Spinal cord (tissue), 10 donors: Measurements from ENCODE around the gene SUPT6H. TPM values are rescaled to one million over a fixed set of nuclear protein-coding genes. Genes with fewer than 3 reads are reported as not detected.

Experiments
- DNase-seq, 6 donors: peaks; one replicate each; pipeline versions ENCODE4 v3.0.0 to v3.0.0-alpha.2; 2013 to 2015; ENCODE audit warnings: low spot score in 6 of 6, low read depth in 4 of 6
- H3K27ac ChIP-seq: one replicate; pipeline ENCODE4 v1.5.1; 2013; ENCODE audit warnings: low read depth, low read length, control low read depth
- H3K27me3 ChIP-seq: one replicate; pipeline ENCODE4 v1.6.1; 2013; ENCODE audit warnings: low read length; ENCODE audit not compliant: control insufficient read depth, insufficient read depth
- H3K36me3 ChIP-seq: one replicate; pipeline ENCODE4 v1.6.1; 2013; ENCODE audit warnings: low read length; ENCODE audit not compliant: control insufficient read depth, insufficient read depth
- H3K4me1 ChIP-seq: one replicate; pipeline ENCODE4 v1.6.1; 2013; ENCODE audit warnings: low read length; ENCODE audit not compliant: control insufficient read depth, insufficient read depth
- H3K4me3 ChIP-seq: one replicate; pipeline ENCODE4 v1.5.1; 2013; ENCODE audit warnings: low read depth, low read length, control low read depth
- H3K9me3 ChIP-seq: one replicate; pipeline ENCODE4 v1.6.1; 2013; ENCODE audit warnings: low read length; ENCODE audit not compliant: control insufficient read depth, insufficient read depth
- WGBS: methylation state at CpG from one replicate; pipeline ENCODE4 v1.1.5; 2013; ENCODE audit warnings: missing lambda C conversion rate; ENCODE audit not compliant: insufficient coverage; 5-methylcytosine and 5-hydroxymethylcytosine counted together
- polyA plus RNA-seq, 2 donors: library from polyadenylated mRNA; unstranded; fragments of 120-200 nt; gene quantifications; one replicate each; pipeline ENCODE4 v1.2.1, GENCODE V29; 2013; ENCODE audit not compliant: insufficient read length in 2 of 2
- total RNA-seq, 2 donors: library from RNA; depleted of rRNA in 1 of 2; stranded (reverse); fragments of 120-200 nt in 1 of 2; fragments of >200 nt in 1 of 2; gene quantifications; one replicate each; pipeline versions ENCODE4 v1.2.3 to v1.2.4, GENCODE V29; 2013 to 2014
- donor health status: healthy.

SUPT6H gene
- total and polyA plus RNA-seq, 4 donors = 46.8 to 63.7 (median 53.9) TPM

DNA sequence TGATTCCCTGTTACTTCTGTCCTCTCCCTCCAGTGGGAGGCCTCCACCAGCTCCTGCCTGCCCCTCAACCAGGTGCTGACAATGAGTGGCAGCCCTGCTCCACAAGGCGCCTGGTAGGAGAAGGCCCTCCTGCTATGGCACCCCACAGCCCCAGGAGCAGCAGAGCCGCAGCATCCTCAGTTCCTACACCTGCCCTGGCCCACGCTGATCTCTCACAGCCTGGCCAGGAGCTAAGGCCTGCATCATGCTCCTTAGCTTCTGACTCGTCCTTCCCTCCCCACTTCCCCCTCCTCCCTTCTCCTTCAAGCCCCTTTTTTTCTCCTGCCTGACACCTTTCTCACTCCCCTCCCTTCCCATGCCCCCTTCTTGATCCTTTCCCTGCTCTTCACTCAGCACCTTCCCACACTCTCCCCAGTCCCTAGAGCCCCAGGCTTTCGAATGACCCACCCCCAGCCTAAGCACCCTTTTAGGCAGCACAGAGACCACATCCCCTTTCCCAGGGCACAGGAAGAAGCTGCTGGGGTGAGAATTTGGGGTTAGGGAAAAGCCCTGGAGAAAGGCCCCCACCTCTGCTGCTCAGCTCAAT, 43.2 kb downstream of the SUPT6H start:
- no peaks in the 10 kb centered on the region for H3K9me3 ChIP-seq
- DNase-seq = no peak
- peaks cover 67% of the 10 kb centered on the region for H3K36me3 ChIP-seq
- H3K4me3 ChIP-seq = no peak overlapping the region
- no peak overlapping the region for H3K27ac ChIP-seq
- 81% methylated on average over 4 of the region's 5 CpGs for WGBS
- no peaks in the 10 kb centered on the region for H3K27me3 ChIP-seq
- peaks cover 61% of the 10 kb centered on the region for H3K4me1 ChIP-seq

DNA sequence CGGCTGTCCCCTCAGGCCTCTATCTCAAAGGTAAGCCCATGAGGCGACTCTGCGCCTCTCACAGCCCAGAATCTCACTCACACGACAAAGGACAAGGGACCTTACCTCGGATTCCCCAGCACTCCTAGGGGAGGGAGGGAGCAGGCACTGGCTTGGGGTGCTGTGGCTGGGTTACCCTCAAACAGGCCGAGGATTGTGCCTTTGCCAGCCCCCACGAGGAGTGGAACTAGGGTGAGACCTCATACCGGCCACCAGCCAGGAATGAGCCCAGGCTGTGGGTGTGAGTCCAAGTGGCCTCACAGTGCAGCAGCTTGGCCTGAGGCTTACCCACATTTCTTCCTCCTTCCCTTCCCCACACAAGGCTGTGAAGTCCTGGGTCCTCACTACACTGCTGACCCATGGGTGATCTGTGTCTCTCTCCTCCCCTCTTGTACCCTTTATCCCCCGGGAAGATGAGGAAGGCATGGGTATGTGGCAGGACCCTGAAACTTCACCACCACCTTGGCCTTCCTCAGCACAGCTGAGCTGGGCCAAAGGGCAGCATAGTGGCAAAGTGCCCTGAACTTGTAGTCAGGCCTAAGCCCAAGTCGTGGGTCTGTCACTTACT, 43.8 kb downstream of the SUPT6H start:
- 93% methylated on average over 5 of the region's 10 CpGs for WGBS
- no peak for DNase-seq
- Histone ChIP-seq H3K36me3 (peaks cover 60% of the 10 kb centered on the region), H3K9me3 (no peaks in the 10 kb centered on the region), H3K27me3 (no peaks in the 10 kb centered on the region), H3K4me3 (no peak overlapping the region), H3K27ac (no peak overlapping the region), H3K4me1 (peaks cover 62% of the 10 kb centered on the region)

DNA sequence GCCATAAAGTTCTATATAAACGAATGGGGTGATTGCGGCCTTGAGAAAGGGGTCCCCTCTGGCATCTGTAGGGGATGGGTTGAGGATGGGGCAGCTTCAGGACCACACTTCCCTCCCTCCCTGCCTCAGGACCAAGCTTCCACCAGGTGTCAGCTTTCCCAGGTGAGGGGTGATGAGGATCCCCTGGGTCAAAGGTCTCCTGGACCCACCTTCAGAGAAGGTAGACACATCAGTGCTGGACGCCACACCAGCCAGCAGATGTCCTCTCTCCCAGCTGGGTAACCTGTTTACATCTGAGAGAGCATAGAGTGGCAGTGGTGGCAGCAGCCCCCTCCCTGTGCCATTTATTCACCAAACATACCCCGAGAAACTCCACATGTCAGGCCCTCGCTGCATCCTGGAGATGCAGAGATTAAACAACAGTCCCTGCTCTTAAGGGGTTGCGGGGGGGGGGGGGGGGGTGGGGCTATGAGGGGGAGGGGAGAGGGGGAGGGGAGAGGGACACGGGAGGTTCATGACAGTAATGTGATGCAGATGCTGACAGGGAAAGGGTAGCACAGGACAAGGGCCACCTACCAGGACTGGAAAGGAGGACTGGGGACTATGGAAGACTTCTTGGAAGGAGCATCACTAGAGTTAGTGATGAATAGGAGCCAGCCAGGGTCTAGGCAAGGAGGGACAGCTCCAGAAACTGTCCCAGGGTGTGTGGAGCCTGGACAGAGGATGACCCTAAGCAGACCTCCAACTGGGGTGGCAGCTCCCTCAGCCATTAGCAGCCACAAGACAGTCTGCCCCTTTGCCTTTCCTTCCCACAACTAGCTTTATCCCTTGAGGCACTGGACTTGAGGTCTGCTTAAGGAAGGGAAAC, 44.7 kb downstream of the SUPT6H start:
- no peak for DNase-seq
- 13% methylated on average over 1 of the region's 7 CpGs for WGBS
- no peaks in the 10 kb centered on the region for H3K9me3 ChIP-seq
- no peak overlapping the region for H3K4me3 ChIP-seq
- no peak overlapping the region for H3K27ac ChIP-seq
- H3K36me3 ChIP-seq = peaks cover 51% of the 10 kb centered on the region
- no peaks in the 10 kb centered on the region for H3K27me3 ChIP-seq
- H3K4me1 ChIP-seq = peaks cover 59% of the 10 kb centered on the region

DNA sequence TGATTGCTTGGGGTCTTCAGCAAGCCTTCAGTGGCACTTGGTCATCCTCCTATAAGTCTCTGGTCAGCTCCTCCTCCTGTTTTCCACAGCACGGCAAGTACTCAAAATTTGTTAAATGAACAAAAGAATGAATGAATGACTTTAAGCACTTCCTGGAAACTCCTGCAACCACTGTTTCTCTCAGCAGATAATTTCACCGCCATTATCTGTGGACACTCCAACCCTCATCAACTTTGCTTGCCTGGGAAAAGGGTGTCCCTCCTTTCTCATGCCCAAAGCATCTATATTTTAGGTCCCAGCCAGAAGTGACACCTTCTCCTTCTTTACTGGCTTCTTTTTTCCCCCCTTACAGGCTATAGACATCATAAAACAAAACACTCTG, 45.3 kb downstream of the SUPT6H start:
- H3K9me3 ChIP-seq = no peaks in the 10 kb centered on the region
- H3K4me3 ChIP-seq = no peak overlapping the region
- DNase-seq = no peak
- 85% methylated on average over 1 of the region's 2 CpGs for WGBS
- peaks cover 45% of the 10 kb centered on the region for H3K36me3 ChIP-seq
- H3K27ac ChIP-seq = no peak overlapping the region
- no peaks in the 10 kb centered on the region for H3K27me3 ChIP-seq
- H3K4me1 ChIP-seq = peaks cover 59% of the 10 kb centered on the region

DNA sequence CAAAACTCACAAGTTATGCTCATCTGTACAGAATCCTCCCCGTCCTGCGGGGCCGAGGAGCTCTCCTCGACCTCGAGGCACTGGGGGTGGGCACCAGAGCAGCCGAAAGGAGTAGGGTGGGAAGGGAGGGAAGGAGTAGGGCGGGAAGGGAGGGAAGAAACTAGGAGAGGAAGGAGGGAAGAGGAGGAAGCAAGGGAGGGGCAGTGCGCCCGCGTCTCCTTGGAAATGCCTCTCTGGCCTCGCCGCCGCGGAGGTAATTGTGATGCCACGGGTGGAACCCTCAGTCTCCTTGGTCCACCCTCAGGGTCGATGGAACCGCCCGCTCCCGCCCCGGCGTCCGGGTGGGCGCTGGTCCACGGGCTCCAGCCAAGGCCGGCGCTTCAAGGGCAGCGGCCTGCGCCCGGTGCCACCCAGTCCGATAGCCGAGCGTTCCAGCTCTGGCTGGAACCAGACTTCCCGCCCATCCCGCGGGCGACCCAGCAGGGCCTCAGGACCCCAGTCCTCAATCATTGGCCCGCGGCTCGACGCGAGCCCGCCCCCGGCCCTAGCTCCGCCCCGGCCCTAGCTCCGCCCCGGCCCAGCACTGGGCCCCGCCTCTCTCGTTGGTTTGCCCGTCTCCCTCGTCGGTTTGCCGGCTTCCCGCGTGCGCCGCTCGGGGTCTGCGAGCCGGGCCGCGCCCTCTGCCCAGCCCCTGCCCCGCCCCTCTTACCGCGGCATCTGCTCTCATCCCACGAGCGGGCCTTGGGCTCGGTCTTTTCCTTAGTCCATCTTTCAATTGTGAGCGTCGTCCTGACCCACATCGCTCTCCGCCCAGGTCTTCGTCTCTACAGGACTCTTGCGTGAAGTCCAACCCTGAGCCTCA, 49.1 kb downstream of the SUPT6H start:
- Histone ChIP-seq H3K27ac (peak overlapping the region; percentile 98), H3K4me3 (peak overlapping the region; percentile 52), H3K27me3 (no peaks in the 10 kb centered on the region), H3K4me1 (peaks cover 40% of the 10 kb centered on the region), H3K36me3 (peaks cover 32% of the 10 kb centered on the region), H3K9me3 (no peaks in the 10 kb centered on the region)
- DNase-seq = peak in 3 of 6 donors; percentile 90 to 98 (median 97)
- under 1% methylated on average over 72 of the region's 74 CpGs for WGBS

DNA sequence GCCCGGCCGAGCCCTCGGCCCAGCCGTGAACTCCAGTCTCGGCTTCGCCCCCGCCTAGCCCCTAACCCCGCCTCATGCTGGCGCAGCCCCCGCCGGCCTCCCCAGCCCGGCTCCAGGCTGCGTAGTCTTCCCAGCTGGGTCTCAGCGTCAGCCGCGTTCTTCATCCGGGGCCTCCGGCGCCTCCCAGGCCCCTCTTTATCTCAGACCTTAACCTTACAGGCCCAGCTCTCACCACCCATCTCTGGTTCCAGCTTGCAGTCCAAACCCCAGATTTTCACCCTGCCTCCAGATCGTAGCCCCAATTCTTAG, 49.7 kb downstream of the SUPT6H start, which contains the start of gene PROCA1:
PROCA1 (minus strand) TSS at position 166 of the 309 bp plus-strand sequence. CDS start 228 bp downstream, outside the sequence.
- Histone ChIP-seq H3K4me1 (peaks cover 44% of the 10 kb centered on the region), H3K36me3 (peaks cover 29% of the 10 kb centered on the region), H3K9me3 (no peaks in the 10 kb centered on the region), H3K4me3 (peak within 1 kb of the TSS; percentile 52), H3K27me3 (peaks cover 2% of the 10 kb centered on the region), H3K27ac (peak within 1 kb of the TSS; percentile 98)
- peak in 1 of 6 donors; percentile 89 for DNase-seq
- 2% methylated on average over 20 of the region's 20 CpGs for WGBS

DNA sequence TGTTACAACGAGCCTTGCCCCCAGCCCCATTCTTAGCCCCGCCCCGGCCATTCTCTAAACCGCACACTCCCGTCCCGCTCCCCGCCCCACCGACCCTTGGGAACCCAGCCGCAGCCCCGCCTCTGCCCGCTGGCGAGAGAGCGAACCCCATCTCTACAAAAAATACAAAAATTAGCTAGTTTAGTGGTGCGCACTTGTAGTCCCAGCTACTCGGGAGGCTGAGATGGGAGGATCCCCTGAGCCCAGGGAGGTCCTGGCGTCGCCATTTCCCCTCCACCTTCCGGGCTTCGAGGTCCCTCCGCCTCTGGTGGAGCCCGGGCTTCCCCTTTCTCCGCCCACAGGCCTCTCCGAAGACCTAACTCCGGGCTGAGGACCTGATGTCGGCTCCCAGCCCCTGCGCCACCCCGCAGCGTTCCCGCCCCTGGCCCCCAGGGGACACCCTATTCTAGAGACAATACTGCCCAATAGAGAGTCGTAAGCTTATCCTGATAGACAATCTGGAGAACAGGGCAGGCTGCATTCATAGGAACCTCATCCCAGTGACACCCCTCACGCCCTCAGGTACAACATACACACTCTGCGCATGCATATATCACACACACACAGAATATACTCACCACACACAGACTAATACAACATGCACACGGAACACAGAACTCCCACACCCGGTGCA, 50.2 kb downstream of the SUPT6H start:
- DNase-seq = no peak
- Histone ChIP-seq H3K9me3 (no peaks in the 10 kb centered on the region), H3K4me1 (peaks cover 49% of the 10 kb centered on the region), H3K36me3 (peaks cover 25% of the 10 kb centered on the region), H3K4me3 (peak overlapping the region; percentile 52), H3K27me3 (peaks cover 5% of the 10 kb centered on the region), H3K27ac (peak overlapping the region; percentile 98)
- 32% methylated on average over 22 of the region's 34 CpGs for WGBS

DNA sequence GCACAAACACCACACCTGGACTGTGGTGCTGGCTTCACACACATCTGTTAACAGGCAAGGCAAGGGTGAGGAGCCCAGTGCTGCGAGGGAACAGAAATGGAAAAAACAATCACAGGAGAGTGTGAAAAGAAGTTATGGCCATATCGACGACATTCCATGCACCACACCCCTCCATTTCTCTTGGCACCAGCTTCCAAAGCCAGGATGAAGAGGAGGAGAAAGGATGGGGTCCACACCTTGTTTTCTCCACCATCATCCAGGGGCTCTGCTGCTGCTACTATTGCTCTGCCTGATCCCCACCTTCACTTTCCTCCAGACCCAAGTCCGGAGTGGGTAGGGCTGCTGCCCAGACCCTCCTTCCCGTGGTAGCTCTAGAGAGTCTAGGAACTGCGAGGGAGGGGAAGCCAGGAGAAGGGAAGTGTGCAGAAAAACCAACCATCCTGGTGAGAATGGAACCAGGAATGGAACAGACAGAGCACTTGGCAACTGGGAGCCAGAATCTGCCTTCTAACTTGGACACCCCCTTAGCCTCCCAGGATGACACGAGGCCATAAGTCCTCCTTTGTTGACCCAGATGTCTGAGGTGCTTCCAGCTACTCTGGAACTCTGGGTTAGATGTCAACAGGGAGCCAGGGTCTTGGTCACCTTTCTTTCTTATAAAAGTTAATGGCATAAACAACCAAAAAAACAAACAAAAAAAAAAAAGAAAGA, 50.9 kb downstream of the SUPT6H start:
- 74% methylated on average over 3 of the region's 7 CpGs for WGBS
- peak overlapping the region; percentile 98 for H3K27ac ChIP-seq
- peaks cover 54% of the 10 kb centered on the region for H3K4me1 ChIP-seq
- DNase-seq = no peak
- H3K27me3 ChIP-seq = peaks cover 6% of the 10 kb centered on the region
- H3K4me3 ChIP-seq = no peak overlapping the region
- H3K9me3 ChIP-seq = no peaks in the 10 kb centered on the region
- peaks cover 24% of the 10 kb centered on the region for H3K36me3 ChIP-seq
